ENCODE data around the gene MPHOSPH9. TPM values are rescaled to one million over a fixed set of nuclear protein-coding genes. Genes with fewer than 3 reads are reported as not detected.
A peak's percentile ranks its signal among the peaks of the same experiment; 100 is the strongest.

The MPHOSPH9 gene
- total RNA-seq, 4 donors from 2014 or later = 3.5 to 16.8 (median 9.8) TPM

DNA sequence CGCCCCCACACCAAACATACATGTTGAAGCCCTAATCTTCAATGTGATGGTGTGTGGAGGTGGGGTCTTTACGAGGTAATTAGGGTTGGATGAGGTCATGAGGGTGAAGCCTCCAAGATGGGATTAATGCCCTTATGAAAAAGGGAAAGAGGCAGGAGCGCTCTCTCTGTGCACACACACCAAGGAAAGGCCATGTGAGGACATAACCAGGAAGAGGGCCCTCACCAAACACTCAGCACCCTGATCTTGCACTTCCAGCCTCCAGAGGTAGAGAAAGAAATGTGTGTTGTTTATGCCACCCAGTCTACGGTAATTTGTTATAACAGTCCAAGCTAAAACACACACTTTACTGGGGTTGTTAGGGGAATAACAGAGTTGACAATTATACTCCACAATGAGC lies 67.4 kb downstream of the MPHOSPH9 start:
- no peak overlapping the region for H3K4me3 ChIP-seq (ENCODE audit: low read depth, poor library complexity, severe bottlenecking)
- TF ChIP-seq, protein P1, sequence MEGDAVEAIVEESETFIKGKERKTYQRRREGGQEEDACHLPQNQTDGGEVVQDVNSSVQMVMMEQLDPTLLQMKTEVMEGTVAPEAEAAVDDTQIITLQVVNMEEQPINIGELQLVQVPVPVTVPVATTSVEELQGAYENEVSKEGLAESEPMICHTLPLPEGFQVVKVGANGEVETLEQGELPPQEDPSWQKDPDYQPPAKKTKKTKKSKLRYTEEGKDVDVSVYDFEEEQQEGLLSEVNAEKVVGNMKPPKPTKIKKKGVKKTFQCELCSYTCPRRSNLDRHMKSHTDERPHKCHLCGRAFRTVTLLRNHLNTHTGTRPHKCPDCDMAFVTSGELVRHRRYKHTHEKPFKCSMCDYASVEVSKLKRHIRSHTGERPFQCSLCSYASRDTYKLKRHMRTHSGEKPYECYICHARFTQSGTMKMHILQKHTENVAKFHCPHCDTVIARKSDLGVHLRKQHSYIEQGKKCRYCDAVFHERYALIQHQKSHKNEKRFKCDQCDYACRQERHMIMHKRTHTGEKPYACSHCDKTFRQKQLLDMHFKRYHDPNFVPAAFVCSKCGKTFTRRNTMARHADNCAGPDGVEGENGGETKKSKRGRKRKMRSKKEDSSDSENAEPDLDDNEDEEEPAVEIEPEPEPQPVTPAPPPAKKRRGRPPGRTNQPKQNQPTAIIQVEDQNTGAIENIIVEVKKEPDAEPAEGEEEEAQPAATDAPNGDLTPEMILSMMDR (IDR thresholded peaks at IDR 0.05) = no peak
- no peak for TF ChIP-seq POLR2A (IDR thresholded peaks at IDR 0.05)
- peak in 1 of 2 donors; percentile 53 for DNase-seq (ENCODE audit: low spot score in 2 of 2)
- intact Hi-C loops (cut with DNase I; ENCODE audit: low total_unique reads) = no loop called here
- 82 to 89% methylated on average over 4 of the region's 4 CpGs for WGBS, 2 donors

DNA sequence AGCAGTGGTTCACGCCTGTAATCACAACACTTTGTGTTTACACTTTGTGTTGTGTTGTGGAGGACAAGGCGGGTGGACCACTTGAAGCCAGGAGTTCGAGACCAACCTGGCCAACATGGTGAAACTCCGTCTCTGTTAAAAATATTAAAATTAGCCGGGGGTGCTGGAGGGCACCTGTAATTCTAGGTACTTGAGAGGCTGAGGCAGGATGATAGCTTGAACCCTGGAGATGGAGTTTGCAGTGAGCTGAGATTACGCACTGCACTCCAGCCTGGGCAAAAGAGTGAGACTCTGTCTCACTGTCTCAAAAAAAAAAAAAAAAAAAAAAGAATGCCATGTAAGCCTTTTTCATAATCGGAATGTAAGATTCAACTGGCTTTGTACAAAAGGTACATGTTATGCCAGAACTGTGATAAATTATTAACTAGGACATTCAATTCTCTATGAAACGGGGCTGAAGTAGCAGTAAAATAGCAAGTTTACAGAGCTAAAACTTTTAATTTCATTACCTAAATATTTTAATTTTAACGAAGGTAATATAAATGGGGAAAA lies 68.2 kb downstream of the MPHOSPH9 start:
- 94 to 95% methylated on average over 9 of the region's 9 CpGs for WGBS, 2 donors
- H3K4me3 ChIP-seq (ENCODE audit: low read depth, poor library complexity, severe bottlenecking) = no peak overlapping the region
- peak in 1 of 2 donors; percentile 34 for DNase-seq (ENCODE audit: low spot score in 2 of 2)
- intact Hi-C loops (cut with DNase I; ENCODE audit: low total_unique reads) = no loop called here
- TF ChIP-seq, protein P1 (IDR thresholded peaks at IDR 0.05) = no peak
- no peak for TF ChIP-seq POLR2A (IDR thresholded peaks at IDR 0.05)

DNA sequence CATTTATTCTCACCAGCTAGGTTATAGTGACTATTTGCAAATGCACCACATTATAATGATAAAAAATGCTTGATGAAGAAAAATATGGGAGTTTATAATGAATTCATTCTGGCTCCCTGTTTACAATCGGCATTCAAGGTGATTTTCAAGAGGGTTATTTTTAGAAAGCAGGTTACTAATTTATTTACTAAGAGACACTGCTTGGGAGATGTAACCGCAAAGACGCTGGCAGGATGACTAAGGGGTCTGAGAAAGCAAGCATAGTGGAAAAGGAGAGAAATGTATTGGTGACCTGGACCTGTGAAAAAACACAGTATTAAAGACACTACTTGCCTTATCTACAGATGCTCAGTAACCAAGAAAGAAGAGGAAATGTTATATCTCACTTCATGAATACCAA lies 68.7 kb downstream of the MPHOSPH9 start:
- DNase-seq (ENCODE audit: low spot score in 2 of 2) = no peak
- H3K4me3 ChIP-seq (ENCODE audit: low read depth, poor library complexity, severe bottlenecking) = no peak overlapping the region
- WGBS, 2 donors = 89 to 95% methylated on average over 3 of the region's 3 CpGs
- TF ChIP-seq, protein P1 (IDR thresholded peaks at IDR 0.05) = no peak
- no peak for TF ChIP-seq POLR2A (IDR thresholded peaks at IDR 0.05)
- intact Hi-C loops (cut with DNase I; ENCODE audit: low total_unique reads) = no loop called here

DNA sequence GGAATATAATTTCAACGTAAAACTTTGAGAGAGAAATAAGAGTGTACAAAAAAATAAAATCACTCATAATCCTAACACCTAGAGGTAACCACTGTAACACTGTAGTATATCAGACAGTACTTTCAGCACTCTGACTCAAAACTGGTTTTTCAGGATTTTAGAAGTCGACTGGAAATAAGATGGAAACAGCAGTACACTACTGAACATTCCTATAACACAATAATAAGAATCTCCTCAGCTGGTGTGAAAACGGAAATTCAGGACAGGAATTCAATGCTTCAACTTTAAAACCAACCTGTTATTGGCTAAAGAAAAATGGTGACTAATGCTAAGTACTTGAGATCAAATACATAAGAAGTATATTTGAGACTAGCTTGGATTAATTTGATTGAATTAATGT lies 69.7 kb downstream of the MPHOSPH9 start:
- no peak for DNase-seq (ENCODE audit: low spot score in 2 of 2)
- 53 to 55% methylated on average over 3 of the region's 3 CpGs for WGBS, 2 donors
- no peak for TF ChIP-seq POLR2A (IDR thresholded peaks at IDR 0.05)
- TF ChIP-seq, protein P1 (IDR thresholded peaks at IDR 0.05) = no peak
- H3K4me3 ChIP-seq (ENCODE audit: low read depth, poor library complexity, severe bottlenecking) = no peak overlapping the region
- intact Hi-C loops (cut with DNase I; ENCODE audit: low total_unique reads) = no loop called here

DNA sequence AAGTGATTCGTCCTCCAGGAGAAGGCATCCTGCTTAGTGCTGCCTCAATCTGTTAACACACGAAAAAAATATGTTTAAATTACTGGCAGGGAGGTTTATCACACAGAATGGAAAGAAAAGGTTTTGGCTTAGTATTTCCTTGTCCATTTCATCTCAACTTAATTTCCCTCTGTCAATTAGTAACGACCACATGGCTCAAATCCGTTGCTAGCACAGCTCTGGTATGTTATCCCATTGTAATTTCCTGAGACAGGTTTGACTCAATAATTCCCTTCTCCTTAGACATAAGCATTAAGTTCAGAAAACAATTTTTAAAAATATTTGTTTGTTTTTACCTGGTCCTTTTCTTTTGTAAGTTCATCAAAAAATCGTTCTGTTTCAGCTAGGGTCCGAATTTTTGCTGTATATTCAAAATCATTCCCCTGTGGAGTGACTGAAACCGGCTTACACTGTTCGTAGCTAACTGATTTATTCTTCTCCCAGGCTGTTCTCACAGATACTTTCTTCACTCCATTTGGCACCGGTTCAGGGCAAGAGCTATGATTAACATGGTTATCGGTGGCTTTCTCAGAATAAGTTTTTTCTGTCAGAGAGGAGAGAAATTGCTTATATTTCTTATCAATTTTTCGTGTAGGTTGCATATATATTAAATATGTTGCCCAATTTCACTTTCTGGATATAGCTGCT lies 72.0 kb downstream of the MPHOSPH9 start:
- WGBS, 2 donors = 72 to 73% methylated on average over 11 of the region's 11 CpGs
- intact Hi-C loops (cut with DNase I; ENCODE audit: low total_unique reads) = no loop called here

More for the DNA sequence above, 72.0 kb downstream of the MPHOSPH9 start:
- H3K4me3 ChIP-seq (ENCODE audit: low read depth, poor library complexity, severe bottlenecking) = no peak overlapping the region
- TF ChIP-seq, protein P1 (IDR thresholded peaks at IDR 0.05) = no peak
- no peak for TF ChIP-seq POLR2A (IDR thresholded peaks at IDR 0.05)
- peak in 1 of 2 donors; percentile 29 for DNase-seq (ENCODE audit: low spot score in 2 of 2)

Data from lower leg skin (tissue), 4 donors.